ENCODE measurements around the gene SHROOM4. TPM values are rescaled to one million over a fixed set of nuclear protein-coding genes. Genes with fewer than 3 reads are reported as not detected.

The SHROOM4 gene
- total and polyA plus RNA-seq, 9 donors = 4.5 to 8.4 (median 6.3) TPM

- peaks cover 4% of the 10 kb centered on the region for H3K27me3 ChIP-seq (ENCODE audit: control insufficient read depth, insufficient read depth, low read length)
- no peaks in the 10 kb centered on the region for H3K9me3 ChIP-seq (replicated peaks; ENCODE audit: control insufficient read depth, low read depth, low read length)
- no peak overlapping the region for H3K27ac ChIP-seq (ENCODE audit: low read length)
- no peaks in the 10 kb centered on the region for H3K36me3 ChIP-seq (ENCODE audit: control insufficient read depth, insufficient read depth, low read length)
- H3K4me1 ChIP-seq (ENCODE audit: control insufficient read depth, insufficient read depth, low read length) = no peaks in the 10 kb centered on the region
- no CpG with 5 or more reads among the region's 2 CpGs for WGBS (ENCODE audit: insufficient coverage)
- H3K4me3 ChIP-seq (ENCODE audit: low read length) = no peak overlapping the region
- no peak for DNase-seq
These were observed 11.8 kb upstream of the SHROOM4 start for GRCh38 chrX:50825825-50826224.

- H3K36me3 ChIP-seq (ENCODE audit: control insufficient read depth, insufficient read depth, low read length) = no peaks in the 10 kb centered on the region
- peaks cover 19% of the 10 kb centered on the region for H3K27me3 ChIP-seq (ENCODE audit: control insufficient read depth, insufficient read depth, low read length)
- H3K4me3 ChIP-seq (ENCODE audit: low read length) = no peak overlapping the region
- WGBS (ENCODE audit: insufficient coverage) = no CpG with 5 or more reads among the region's 1 CpG
- no peak overlapping the region for H3K27ac ChIP-seq (ENCODE audit: low read length)
- no peaks in the 10 kb centered on the region for H3K9me3 ChIP-seq (replicated peaks; ENCODE audit: control insufficient read depth, low read depth, low read length)
- peaks cover 3% of the 10 kb centered on the region for H3K4me1 ChIP-seq (ENCODE audit: control insufficient read depth, insufficient read depth, low read length)
- DNase-seq = no peak
These were observed 5.0 kb upstream of the SHROOM4 start for GRCh38 chrX:50818986-50819385.

GRCh38 chrX:50815120-50815519, 1.1 kb upstream of the SHROOM4 start:
- Histone ChIP-seq H3K27me3 (ENCODE audit: control insufficient read depth, insufficient read depth, low read length) (peaks cover 36% of the 10 kb centered on the region), H3K4me1 (ENCODE audit: control insufficient read depth, insufficient read depth, low read length) (peaks cover 8% of the 10 kb centered on the region), H3K27ac (ENCODE audit: low read length) (peak overlapping the region; percentile 83), H3K9me3 (replicated peaks; ENCODE audit: control insufficient read depth, low read depth, low read length) (no peaks in the 10 kb centered on the region), H3K36me3 (ENCODE audit: control insufficient read depth, insufficient read depth, low read length) (no peaks in the 10 kb centered on the region), H3K4me3 (ENCODE audit: low read length) (no peak overlapping the region)
- no peak for DNase-seq
- WGBS (ENCODE audit: insufficient coverage) = 53% methylated on average over 7 of the region's 9 CpGs

GRCh38 chrX:50814701-50815100, 707 bp upstream of the SHROOM4 start:
- H3K9me3 ChIP-seq (replicated peaks; ENCODE audit: control insufficient read depth, low read depth, low read length) = no peaks in the 10 kb centered on the region
- 44% methylated on average over 4 of the region's 6 CpGs for WGBS (ENCODE audit: insufficient coverage)
- peak overlapping the region; percentile 54 for H3K4me3 ChIP-seq (ENCODE audit: low read length)
- H3K36me3 ChIP-seq (ENCODE audit: control insufficient read depth, insufficient read depth, low read length) = no peaks in the 10 kb centered on the region
- H3K27ac ChIP-seq (ENCODE audit: low read length) = peak overlapping the region; percentile 83
- H3K27me3 ChIP-seq (ENCODE audit: control insufficient read depth, insufficient read depth, low read length) = peaks cover 36% of the 10 kb centered on the region
- peak; percentile 26 for DNase-seq
- peaks cover 8% of the 10 kb centered on the region for H3K4me1 ChIP-seq (ENCODE audit: control insufficient read depth, insufficient read depth, low read length)

GRCh38 chrX:50812995-50813842, 775 bp downstream of the SHROOM4 start:
- 24% methylated on average over 56 of the region's 59 CpGs for WGBS (ENCODE audit: insufficient coverage)
- DNase-seq = peak; percentile 66
- no peaks in the 10 kb centered on the region for H3K36me3 ChIP-seq (ENCODE audit: control insufficient read depth, insufficient read depth, low read length)
- H3K27ac ChIP-seq (ENCODE audit: low read length) = peak overlapping the region; percentile 83
- peaks cover 37% of the 10 kb centered on the region for H3K27me3 ChIP-seq (ENCODE audit: control insufficient read depth, insufficient read depth, low read length)
- no peaks in the 10 kb centered on the region for H3K9me3 ChIP-seq (replicated peaks; ENCODE audit: control insufficient read depth, low read depth, low read length)
- peaks cover 8% of the 10 kb centered on the region for H3K4me1 ChIP-seq (ENCODE audit: control insufficient read depth, insufficient read depth, low read length)
- H3K4me3 ChIP-seq (ENCODE audit: low read length) = peak overlapping the region; percentile 54

- Histone ChIP-seq H3K27me3 (ENCODE audit: control insufficient read depth, insufficient read depth, low read length) (peaks cover 8% of the 10 kb centered on the region), H3K4me3 (ENCODE audit: low read length) (no peak overlapping the region), H3K9me3 (replicated peaks; ENCODE audit: control insufficient read depth, low read depth, low read length) (no peaks in the 10 kb centered on the region), H3K36me3 (ENCODE audit: control insufficient read depth, insufficient read depth, low read length) (no peaks in the 10 kb centered on the region), H3K4me1 (ENCODE audit: control insufficient read depth, insufficient read depth, low read length) (no peaks in the 10 kb centered on the region), H3K27ac (ENCODE audit: low read length) (no peak overlapping the region)
- WGBS (ENCODE audit: insufficient coverage) = no CpG with 5 or more reads among the region's 4 CpGs
- no peak for DNase-seq
These were observed 8.7 kb downstream of the SHROOM4 start for GRCh38 chrX:50805276-50805675.

- 0% methylated on average over 1 of the region's 2 CpGs for WGBS (ENCODE audit: insufficient coverage)
These were observed 12.9 kb downstream of the SHROOM4 start for GRCh38 chrX:50801135-50801534.

GRCh38 chrX:50799531-50799961, 14.4 kb downstream of the SHROOM4 start:
- peaks cover 15% of the 10 kb centered on the region for H3K27me3 ChIP-seq (ENCODE audit: control insufficient read depth, insufficient read depth, low read length)
- no peak overlapping the region for H3K27ac ChIP-seq (ENCODE audit: low read length)
- H3K4me1 ChIP-seq (ENCODE audit: control insufficient read depth, insufficient read depth, low read length) = no peaks in the 10 kb centered on the region
- no peaks in the 10 kb centered on the region for H3K36me3 ChIP-seq (ENCODE audit: control insufficient read depth, insufficient read depth, low read length)
- H3K4me3 ChIP-seq (ENCODE audit: low read length) = no peak overlapping the region
- no peaks in the 10 kb centered on the region for H3K9me3 ChIP-seq (replicated peaks; ENCODE audit: control insufficient read depth, low read depth, low read length)
- 49% methylated on average over 4 of the region's 4 CpGs for WGBS (ENCODE audit: insufficient coverage)
- DNase-seq = peak; percentile 64

More at GRCh38 chrX:50801135-50801534, 12.9 kb downstream of the SHROOM4 start:
- Histone ChIP-seq H3K36me3 (ENCODE audit: control insufficient read depth, insufficient read depth, low read length) (no peaks in the 10 kb centered on the region), H3K27me3 (ENCODE audit: control insufficient read depth, insufficient read depth, low read length) (peaks cover 15% of the 10 kb centered on the region), H3K4me1 (ENCODE audit: control insufficient read depth, insufficient read depth, low read length) (no peaks in the 10 kb centered on the region), H3K9me3 (replicated peaks; ENCODE audit: control insufficient read depth, low read depth, low read length) (no peaks in the 10 kb centered on the region), H3K4me3 (ENCODE audit: low read length) (no peak overlapping the region), H3K27ac (ENCODE audit: low read length) (no peak overlapping the region)
- DNase-seq = no peak

GRCh38 chrX:50798783-50799182, 15.2 kb downstream of the SHROOM4 start:
- DNase-seq = no peak
- no peaks in the 10 kb centered on the region for H3K4me1 ChIP-seq (ENCODE audit: control insufficient read depth, insufficient read depth, low read length)
- no peaks in the 10 kb centered on the region for H3K36me3 ChIP-seq (ENCODE audit: control insufficient read depth, insufficient read depth, low read length)
- no peak overlapping the region for H3K4me3 ChIP-seq (ENCODE audit: low read length)
- 60% methylated on average over 4 of the region's 4 CpGs for WGBS (ENCODE audit: insufficient coverage)
- H3K27ac ChIP-seq (ENCODE audit: low read length) = no peak overlapping the region
- no peaks in the 10 kb centered on the region for H3K9me3 ChIP-seq (replicated peaks; ENCODE audit: control insufficient read depth, low read depth, low read length)
- peaks cover 15% of the 10 kb centered on the region for H3K27me3 ChIP-seq (ENCODE audit: control insufficient read depth, insufficient read depth, low read length)

- Histone ChIP-seq H3K27ac (ENCODE audit: low read length) (no peak overlapping the region), H3K36me3 (ENCODE audit: control insufficient read depth, insufficient read depth, low read length) (no peaks in the 10 kb centered on the region), H3K4me3 (ENCODE audit: low read length) (no peak overlapping the region), H3K4me1 (ENCODE audit: control insufficient read depth, insufficient read depth, low read length) (no peaks in the 10 kb centered on the region), H3K9me3 (replicated peaks; ENCODE audit: control insufficient read depth, low read depth, low read length) (no peaks in the 10 kb centered on the region), H3K27me3 (ENCODE audit: control insufficient read depth, insufficient read depth, low read length) (peaks cover 6% of the 10 kb centered on the region)
- no peak for DNase-seq
- 100% methylated on average over 1 of the region's 2 CpGs for WGBS (ENCODE audit: insufficient coverage)
These were observed 26.9 kb downstream of the SHROOM4 start for GRCh38 chrX:50787099-50787498.

Data from muscle of leg (tissue), 11 donors.